Caco-2 (cell line): ENCODE data around the gene PPP2R5D. TPM values are rescaled to one million over a fixed set of nuclear protein-coding genes. Genes with fewer than 3 reads are reported as not detected.

Experiments used
- BruUV-seq: library from RNA; stranded (reverse); fragments of 400-500 nt; replicated peaks from 2 replicates; lab custom pipeline; 2021; lab: Mats Ljungman, UMichigan
- CTCF ChIA-PET: fragments of 300-600 bp; sonication (Branson Sonifier 250); formaldehyde crosslinking; loops from one replicate; lab custom pipeline; 2022; ENCODE audit warnings: antibody characterized with exemption; lab: Charles Lee
- POLR2A ChIA-PET: fragments of 300-600 bp; sonication (Branson Sonifier 250); formaldehyde crosslinking; loops from one replicate; lab custom pipeline; 2022; ENCODE audit warnings: antibody characterized with exemption; lab: Charles Lee
- DNase-seq, 2 experiments: peaks; one replicate each; pipeline versions ENCODE4 v3.0.0 to v3.0.0-alpha.2; 2020 to 2022
- H3K27me3 ChIP-seq: replicated peaks from 2 replicates; pipeline ENCODE4 v1.6.0; 2011; ENCODE audit warnings: low read length; ENCODE audit not compliant: control insufficient read depth, insufficient read depth
- H3K36me3 ChIP-seq: 2 replicates; pipeline ENCODE4 v1.5.1; 2011; ENCODE audit warnings: low read length; ENCODE audit not compliant: control insufficient read depth, insufficient read depth
- H3K4me1 ChIP-seq: fragments of 250-450 bp; sonication (Bioruptor Pico); 2 replicates; pipeline ENCODE4 v1.5.1; 2020; ENCODE audit warnings: mild to moderate bottlenecking
- H3K4me3 ChIP-seq: 2 replicates; pipeline ENCODE4 v1.5.1; 2011; ENCODE audit warnings: low read depth, mild to moderate bottlenecking, control low read depth, low read length
- H3K9me3 ChIP-seq: fragments of 250-450 bp; sonication (Bioruptor Pico); 2 replicates; pipeline ENCODE4 v1.5.1; 2020; ENCODE audit warnings: mild to moderate bottlenecking, moderate library complexity
- H3K27ac Mint-ChIP-seq: one replicate; pipeline ENCODE4 v1.8.0; 2022; ENCODE audit warnings: mixed read lengths; ENCODE audit not compliant: unreplicated experiment
- H3K27me3 Mint-ChIP-seq: one replicate; pipeline ENCODE4 v1.8.0; 2022; ENCODE audit warnings: mixed read lengths; ENCODE audit not compliant: insufficient read depth, unreplicated experiment
- H3K36me3 Mint-ChIP-seq: one replicate; pipeline ENCODE4 v1.8.0; 2022; ENCODE audit warnings: mild to moderate bottlenecking, mixed read lengths; ENCODE audit not compliant: insufficient read depth, unreplicated experiment
- H3K4me1 Mint-ChIP-seq: one replicate; pipeline ENCODE4 v1.8.0; 2022; ENCODE audit warnings: low read depth, mixed read lengths; ENCODE audit not compliant: unreplicated experiment
- H3K4me3 Mint-ChIP-seq: one replicate; pipeline ENCODE4 v1.8.0; 2022; ENCODE audit warnings: mild to moderate bottlenecking, moderate library complexity, mixed read lengths; ENCODE audit not compliant: unreplicated experiment
- H3K9me3 Mint-ChIP-seq: one replicate; pipeline ENCODE4 v1.8.0; 2022; ENCODE audit warnings: mixed read lengths; ENCODE audit not compliant: unreplicated experiment
- CTCF ChIP-seq, 2 experiments: fragments of 200-600 bp in 1 of 2; IDR thresholded peaks; 1 replicate in 1 of 2; 2 replicates in 1 of 2; pipeline versions ENCODE4 v1.5.1 to v1.8.0; 2011 to 2022; ENCODE audit warnings: antibody characterized with exemption in 1 of 2, control low read depth in 1 of 2, inconsistent platforms in 1 of 2, low read depth in 1 of 2, low read length in 1 of 2, mild to moderate bottlenecking in 1 of 2, moderate library complexity in 1 of 2; ENCODE audit not compliant: insufficient read depth in 1 of 2, severe bottlenecking in 1 of 2, unreplicated experiment in 1 of 2
- intact Hi-C: fragments of 100-400 bp; cut with micrococcal nuclease; formaldehyde crosslinking; loops from one replicate; pipeline ENCODE4 v1.10.0; 2022; ENCODE audit not compliant: unreplicated experiment
- total RNA-seq: library from RNA; stranded (reverse); gene quantifications from 2 replicates; pipeline ENCODE4 v1.2.3, GENCODE V29; 2022

PPP2R5D gene
- total RNA-seq, 1 experiment from 2014 or later = 45.0 TPM

DNA sequence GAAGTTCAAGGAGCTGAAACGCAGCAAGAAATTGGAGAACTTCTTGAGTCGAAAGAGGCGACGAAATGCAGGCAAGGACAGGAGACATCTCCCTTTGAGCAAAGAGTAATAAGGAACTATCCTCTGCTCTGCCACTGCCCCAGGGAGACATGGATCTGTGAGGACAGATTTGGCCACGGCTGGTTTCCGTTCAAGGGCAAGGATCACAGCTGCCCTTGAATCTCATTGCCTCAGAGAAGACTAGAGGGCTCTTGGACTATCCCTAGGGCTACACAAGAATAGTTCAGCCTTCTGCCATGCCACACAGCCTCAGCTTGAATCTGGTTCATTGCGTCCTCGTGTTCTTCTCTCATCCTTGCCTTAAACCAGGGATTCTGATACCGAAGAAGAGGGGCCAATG, 44.8 kb downstream of the PPP2R5D start:
- no peaks in the 10 kb centered on the region for H3K27me3 Mint-ChIP-seq
- H3K4me3 Mint-ChIP-seq = no peak overlapping the region
- peaks cover 96% of the 10 kb centered on the region for H3K36me3 Mint-ChIP-seq
- no peak for DNase-seq
- Histone ChIP-seq H3K9me3 (no peaks in the 10 kb centered on the region), H3K27me3 (no peaks in the 10 kb centered on the region), H3K36me3 (peaks cover 4% of the 10 kb centered on the region), H3K4me1 (no peaks in the 10 kb centered on the region), H3K4me3 (no peak overlapping the region)
- H3K4me1 Mint-ChIP-seq = no peaks in the 10 kb centered on the region
- H3K27ac Mint-ChIP-seq = no peak overlapping the region
- ChIA-PET POLR2A (interaction anchor here (0.6 to 1.1 kb wide), 3 partner anchors 15 to 119 kb away, joined by 3 read pairs; partner anchors contain the start of genes KLC4, KLHDC3 and MRPL2), CTCF (no interaction called here)
- no peak for TF ChIP-seq CTCF (IDR thresholded peaks at IDR 0.05; ENCODE audit: insufficient read depth in 1 of 2, low read depth in 1 of 2, low read length in 1 of 2, severe bottlenecking in 1 of 2, unreplicated experiment in 1 of 2)
- BruUV-seq = no TSS peak
- intact Hi-C loops = no loop called here
- no peaks in the 10 kb centered on the region for H3K9me3 Mint-ChIP-seq

- no peaks in the 10 kb centered on the region for H3K4me1 ChIP-seq
- CTCF ChIA-PET = interaction anchor here (0.6 to 1.0 kb wide), 2 partner anchors 27 to 37 kb away, joined by 3 read pairs; partner anchors contain the start of genes KLC4 and MRPL2
- Mint-ChIP-seq H3K9me3 (no peaks in the 10 kb centered on the region), H3K4me1 (peaks cover 6% of the 10 kb centered on the region), H3K27me3 (no peaks in the 10 kb centered on the region), H3K36me3 (peaks cover 95% of the 10 kb centered on the region), H3K4me3 (no peak overlapping the region), H3K27ac (no peak overlapping the region)
- no peak for DNase-seq
- intact Hi-C loops = no loop called here
- H3K27me3 ChIP-seq = no peaks in the 10 kb centered on the region
- TF ChIP-seq CTCF (IDR thresholded peaks at IDR 0.05; ENCODE audit: insufficient read depth in 1 of 2, low read depth in 1 of 2, low read length in 1 of 2, severe bottlenecking in 1 of 2, unreplicated experiment in 1 of 2) = no peak
- no peaks in the 10 kb centered on the region for H3K9me3 ChIP-seq
- H3K36me3 ChIP-seq = peaks cover 5% of the 10 kb centered on the region
- H3K4me3 ChIP-seq = no peak overlapping the region
- POLR2A ChIA-PET = interaction anchor here (0.6 kb wide), 1 partner anchor 197 kb away, joined by 3 read pairs; the partner anchor contains the start of gene DNPH1
- BruUV-seq = no TSS peak
These were observed 48.0 kb downstream of the PPP2R5D start for GRCh38 chr6:43032326-43032725.

DNA sequence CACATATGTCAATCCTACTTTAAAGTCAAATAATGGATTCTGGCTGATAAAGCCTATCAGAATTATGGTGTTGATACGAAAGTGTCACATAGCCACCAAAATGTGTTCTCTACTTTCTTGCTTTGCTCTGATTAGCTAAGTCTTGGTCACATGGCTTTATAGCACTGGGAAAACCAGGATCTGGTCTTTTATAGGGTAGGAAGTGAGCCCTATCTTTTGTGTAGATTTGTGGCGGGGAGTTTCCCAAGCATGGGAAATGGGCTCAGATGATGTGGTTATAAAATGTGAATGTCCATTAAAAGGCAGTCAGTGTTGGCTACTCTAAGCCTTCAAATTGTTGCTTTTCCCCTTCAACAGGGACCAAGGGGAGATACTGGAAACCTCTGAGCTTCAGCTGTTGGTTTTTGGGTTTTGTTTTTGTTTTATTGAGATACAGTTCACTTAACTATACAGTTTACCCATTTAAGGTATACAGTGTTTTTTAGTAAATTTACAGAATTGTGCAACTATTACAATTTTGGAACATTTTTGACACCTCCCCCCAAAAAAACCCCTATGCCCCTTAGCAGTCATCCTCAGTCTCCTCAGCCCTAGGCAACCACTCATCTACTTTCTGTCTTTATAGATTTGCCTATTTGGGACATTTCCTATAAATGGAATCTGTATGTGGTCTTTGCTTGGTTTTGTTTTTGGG, 49.3 kb downstream of the PPP2R5D start:
- Histone ChIP-seq H3K27me3 (no peaks in the 10 kb centered on the region), H3K36me3 (peaks cover 3% of the 10 kb centered on the region; the same call in 1 of the 2 replicates), H3K4me3 (no peak overlapping the region), H3K9me3 (no peaks in the 10 kb centered on the region), H3K4me1 (no peaks in the 10 kb centered on the region)
- POLR2A ChIA-PET = interaction anchor here (0.5 kb wide), 1 partner anchor 30 kb away, joined by 4 read pairs; no protein-coding TSS in a partner anchor
- no peak for DNase-seq
- no peaks in the 10 kb centered on the region for H3K27me3 Mint-ChIP-seq
- intact Hi-C loops = no loop called here
- H3K4me3 Mint-ChIP-seq = no peak overlapping the region
- no peak overlapping the region for H3K27ac Mint-ChIP-seq
- H3K36me3 Mint-ChIP-seq = peaks cover 92% of the 10 kb centered on the region
- CTCF ChIA-PET = no interaction called here
- TF ChIP-seq CTCF (IDR thresholded peaks at IDR 0.05; ENCODE audit: insufficient read depth in 1 of 2, low read depth in 1 of 2, low read length in 1 of 2, severe bottlenecking in 1 of 2, unreplicated experiment in 1 of 2) = no peak
- H3K9me3 Mint-ChIP-seq = no peaks in the 10 kb centered on the region
- H3K4me1 Mint-ChIP-seq = peaks cover 6% of the 10 kb centered on the region
- no TSS peak for BruUV-seq
